Prostate gland (tissue), 2 donors: ENCODE data around the gene LILRB4.

ENCODE experiments used
- POLR2AphosphoS5 ChIP-seq: sonication (generic); formaldehyde crosslinking; IDR thresholded peaks from one replicate; pipeline ENCODE4 v1.6.1; 2017; ENCODE audit warnings: antibody characterized with exemption
- TF ChIP-seq, protein P1 (sequence below), 4 experiments: fragments of 200-600 bp in 2 of 4; fragments of 450-650 bp in 2 of 4; sonication (generic) in 2 of 4; IDR thresholded peaks; 1 replicate in 3 of 4; 2 replicates in 1 of 4; pipeline ENCODE4 v1.5.1; 2016 to 2019; ENCODE audit warnings: antibody characterized with exemption in 4 of 4, mild to moderate bottlenecking in 2 of 4, moderate library complexity in 2 of 4

- TF ChIP-seq, protein P1, sequence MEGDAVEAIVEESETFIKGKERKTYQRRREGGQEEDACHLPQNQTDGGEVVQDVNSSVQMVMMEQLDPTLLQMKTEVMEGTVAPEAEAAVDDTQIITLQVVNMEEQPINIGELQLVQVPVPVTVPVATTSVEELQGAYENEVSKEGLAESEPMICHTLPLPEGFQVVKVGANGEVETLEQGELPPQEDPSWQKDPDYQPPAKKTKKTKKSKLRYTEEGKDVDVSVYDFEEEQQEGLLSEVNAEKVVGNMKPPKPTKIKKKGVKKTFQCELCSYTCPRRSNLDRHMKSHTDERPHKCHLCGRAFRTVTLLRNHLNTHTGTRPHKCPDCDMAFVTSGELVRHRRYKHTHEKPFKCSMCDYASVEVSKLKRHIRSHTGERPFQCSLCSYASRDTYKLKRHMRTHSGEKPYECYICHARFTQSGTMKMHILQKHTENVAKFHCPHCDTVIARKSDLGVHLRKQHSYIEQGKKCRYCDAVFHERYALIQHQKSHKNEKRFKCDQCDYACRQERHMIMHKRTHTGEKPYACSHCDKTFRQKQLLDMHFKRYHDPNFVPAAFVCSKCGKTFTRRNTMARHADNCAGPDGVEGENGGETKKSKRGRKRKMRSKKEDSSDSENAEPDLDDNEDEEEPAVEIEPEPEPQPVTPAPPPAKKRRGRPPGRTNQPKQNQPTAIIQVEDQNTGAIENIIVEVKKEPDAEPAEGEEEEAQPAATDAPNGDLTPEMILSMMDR (IDR thresholded peaks at IDR 0.05) = no peak
- TF ChIP-seq POLR2AphosphoS5 = no peak
Observed at GRCh38 chr19:54704928-54705327, 42.1 kb downstream of the LILRB4 start.
